Measurements from ENCODE around the gene RCAN2. TPM values are rescaled to one million over a fixed set of nuclear protein-coding genes. Genes with fewer than 3 reads are reported as not detected.

RCAN2 gene
- total and polyA plus RNA-seq, 2 donors (not counting 1 experiment from before 2014, with no cell fraction given): not detected

- ATAC-seq (ENCODE audit: low read depth) (no peak), DNase-seq (no peak)
- H3K4me2 ChIP-seq (replicated peaks; ENCODE audit: low read depth, low read length, poor library complexity, severe bottlenecking): no peak overlapping the region
- no peaks in the 10 kb centered on the region for H3K27me3 ChIP-seq (replicated peaks in 1 of 4; ENCODE audit: control extremely low read depth in 1 of 4, control insufficient read depth in 3 of 4, insufficient read depth in 4 of 4, low read length in 3 of 4)
- H3K4me3 ChIP-seq (ENCODE audit: control extremely low read depth in 1 of 5, extremely low read depth in 1 of 5, insufficient read depth in 1 of 5, low read depth in 2 of 5, low read length in 4 of 5): no peak overlapping the region
- Mint-ChIP-seq H3K9me3 (ENCODE audit: insufficient read depth) (no peaks in the 10 kb centered on the region), H3K4me1 (peaks cover 10% of the 10 kb centered on the region), H3K4me3 (no peak overlapping the region), H3K27ac (no peak overlapping the region), H3K27me3 (peaks cover 5% of the 10 kb centered on the region)
- TF ChIP-seq EZH2 (IDR thresholded peaks at IDR 0.05; ENCODE audit: borderline replicate concordance, insufficient read depth, low read depth, low read length, poor library complexity, severe bottlenecking): no peak
- TF ChIP-seq CTCF (IDR thresholded peaks at IDR 0.05): no peak
- H3K79me2 ChIP-seq (ENCODE audit: control insufficient read depth, insufficient read depth, low read length): no peaks in the 10 kb centered on the region
- ChIA-PET CTCF (interaction anchor here (1.0 to 1.7 kb wide), 2 partner anchors 23 to 166 kb away, joined by 3 to 6 read pairs; no protein-coding TSS in a partner anchor), POLR2A (no interaction called here)
- WGBS (ENCODE audit: insufficient coverage): 100% methylated on average over 1 of the region's 1 CpG
- H3K9me3 ChIP-seq (ENCODE audit: control extremely low read depth in 1 of 3, control insufficient read depth in 2 of 3, insufficient read depth in 1 of 3, low read length in 2 of 3): no peaks in the 10 kb centered on the region
- H2AFZ ChIP-seq (ENCODE audit: insufficient read depth, low read depth, low read length, poor library complexity, severe bottlenecking): no peak overlapping the region
- peaks cover 8 to 9% of the 10 kb centered on the region in 2 donors for H3K4me1 ChIP-seq (ENCODE audit: control insufficient read depth in 2 of 2, insufficient read depth in 2 of 2, low read length in 2 of 2)
- H3K9ac ChIP-seq (ENCODE audit: low read length): no peak overlapping the region
- H3K36me3 ChIP-seq (replicated peaks in 1 of 2; ENCODE audit: control extremely low read depth in 1 of 2, control insufficient read depth in 1 of 2, extremely low read depth in 1 of 2, insufficient read depth in 2 of 2, low read length in 1 of 2): no peaks in the 10 kb centered on the region
- no peaks in the 10 kb centered on the region for H4K20me1 ChIP-seq (ENCODE audit: control insufficient read depth, insufficient read depth, low read length, poor library complexity, severe bottlenecking)
- intact Hi-C loops (cut with micrococcal nuclease): no loop called here
- no peak overlapping the region for H3K27ac ChIP-seq (ENCODE audit: low read length in 2 of 2)
Observed at GRCh38 chr6:46244670-46245069, 246.6 kb downstream of the RCAN2 start.

GRCh38 chr6:46243754-46244153, 247.5 kb downstream of the RCAN2 start:
- no peaks in the 10 kb centered on the region for H3K36me3 ChIP-seq (replicated peaks in 1 of 2; ENCODE audit: control extremely low read depth in 1 of 2, control insufficient read depth in 1 of 2, extremely low read depth in 1 of 2, insufficient read depth in 2 of 2, low read length in 1 of 2)
- intact Hi-C loops (cut with micrococcal nuclease): no loop called here

More at GRCh38 chr6:46243754-46244153, 247.5 kb downstream of the RCAN2 start:
- no peaks in the 10 kb centered on the region for H3K9me3 ChIP-seq (ENCODE audit: control extremely low read depth in 1 of 3, control insufficient read depth in 2 of 3, insufficient read depth in 1 of 3, low read length in 2 of 3)
- ChIA-PET POLR2A (no interaction called here), CTCF (interaction anchor here (1.0 to 1.7 kb wide), 3 partner anchors 22 to 166 kb away, joined by 3 to 6 read pairs (median 3); no protein-coding TSS in a partner anchor)
- no peak overlapping the region for H3K4me3 ChIP-seq (ENCODE audit: control extremely low read depth in 1 of 5, extremely low read depth in 1 of 5, insufficient read depth in 1 of 5, low read depth in 2 of 5, low read length in 4 of 5)
- H3K4me1 Mint-ChIP-seq: peaks cover 10% of the 10 kb centered on the region
- no peak overlapping the region for H3K9ac ChIP-seq (ENCODE audit: low read length)
- H3K4me2 ChIP-seq (replicated peaks; ENCODE audit: low read depth, low read length, poor library complexity, severe bottlenecking): no peak overlapping the region
- ATAC-seq (ENCODE audit: low read depth) (no peak), DNase-seq (no peak)
- H3K27ac ChIP-seq (ENCODE audit: low read length in 2 of 2): no peak overlapping the region
- peaks cover 7% of the 10 kb centered on the region for H3K27me3 Mint-ChIP-seq
- no peaks in the 10 kb centered on the region for H3K27me3 ChIP-seq (replicated peaks in 1 of 4; ENCODE audit: control extremely low read depth in 1 of 4, control insufficient read depth in 3 of 4, insufficient read depth in 4 of 4, low read length in 3 of 4)
- no peak overlapping the region for H2AFZ ChIP-seq (ENCODE audit: insufficient read depth, low read depth, low read length, poor library complexity, severe bottlenecking)
- H3K27ac Mint-ChIP-seq: no peak overlapping the region
- H4K20me1 ChIP-seq (ENCODE audit: control insufficient read depth, insufficient read depth, low read length, poor library complexity, severe bottlenecking): no peaks in the 10 kb centered on the region
- H3K79me2 ChIP-seq (ENCODE audit: control insufficient read depth, insufficient read depth, low read length): no peaks in the 10 kb centered on the region
- H3K4me1 ChIP-seq (ENCODE audit: control insufficient read depth in 2 of 2, insufficient read depth in 2 of 2, low read length in 2 of 2): peaks cover 8 to 9% of the 10 kb centered on the region in 2 donors
- WGBS (ENCODE audit: insufficient coverage): 94% methylated on average over 3 of the region's 5 CpGs
- H3K4me3 Mint-ChIP-seq: no peak overlapping the region
- no peaks in the 10 kb centered on the region for H3K9me3 Mint-ChIP-seq (ENCODE audit: insufficient read depth)
- TF ChIP-seq EZH2 (IDR thresholded peaks at IDR 0.05; ENCODE audit: borderline replicate concordance, insufficient read depth, low read depth, low read length, poor library complexity, severe bottlenecking): no peak
- no peak for TF ChIP-seq CTCF (IDR thresholded peaks at IDR 0.05)

Measured in B cell (primary cell).